K562 (cell line): ENCODE data around the gene PLEKHF1. TPM values are rescaled to one million over a fixed set of nuclear protein-coding genes. Genes with fewer than 3 reads are reported as not detected.
A peak's percentile ranks its signal among the peaks of the same experiment; 100 is the strongest.

ENCODE experiments used
- BRF1 ChIP-seq: IDR thresholded peaks from 3 replicates; pipeline ENCODE4 v1.6.1; 2011; ENCODE audit warnings: borderline replicate concordance, mild to moderate bottlenecking; ENCODE audit not compliant: insufficient read length; ENCODE audit errors: extremely low read depth
- CAMTA2 ChIP-seq: fragments of 250-450 bp; sonication (Bioruptor Pico); conservative IDR thresholded peaks from 2 replicates; pipeline ENCODE4 v1.5.1; 2022
- CC2D1A ChIP-seq: fragments of 450-650 bp; IDR thresholded peaks from 2 replicates; pipeline ENCODE4 v1.6.1; 2017; ENCODE audit warnings: mild to moderate bottlenecking
- ELF2 ChIP-seq: fragments of 250-450 bp; sonication (Bioruptor Pico); IDR thresholded peaks from 2 replicates; pipeline ENCODE4 v1.5.0; 2021; ENCODE audit warnings: mild to moderate bottlenecking
- ERF ChIP-seq: fragments of 450-650 bp; formaldehyde crosslinking; IDR thresholded peaks from 2 replicates; pipeline ENCODE4 v1.4.0; 2020; ENCODE audit warnings: mild to moderate bottlenecking, mixed read lengths
- GABPA ChIP-seq: fragments of 200-800 bp; sonication (Bioruptor generic); conservative IDR thresholded peaks from 2 replicates; pipeline ENCODE4 v1.6.1; 2016; ENCODE audit warnings: low read depth, missing genetic modification characterization, missing compliant biosample characterization
- HMGXB4 ChIP-seq: sonication (generic); formaldehyde crosslinking; IDR thresholded peaks from 2 replicates; pipeline ENCODE4 v1.8.1; 2023; ENCODE audit warnings: mild to moderate bottlenecking, missing genetic modification reagents
- MED1 ChIP-seq: sonication (generic); formaldehyde crosslinking; IDR thresholded peaks from 2 replicates; pipeline ENCODE4 v1.8.1; 2023; ENCODE audit warnings: missing genetic modification reagents, borderline replicate concordance
- PHB ChIP-seq: fragments of 250-450 bp; sonication (Bioruptor Pico); IDR thresholded peaks from 2 replicates; pipeline ENCODE4 v1.5.0; 2021
- RB1 ChIP-seq: fragments of 450-650 bp; IDR thresholded peaks from 2 replicates; pipeline ENCODE4 v1.6.1; 2017; ENCODE audit warnings: low read depth, mild to moderate bottlenecking
- SP2 ChIP-seq: IDR thresholded peaks from 2 replicates; pipeline ENCODE4 v1.6.1; 2011; ENCODE audit warnings: mild to moderate bottlenecking, low read depth, low read length, moderate library complexity; ENCODE audit not compliant: poor library complexity, severe bottlenecking; ENCODE audit errors: extremely low read depth
- TAL1 ChIP-seq: fragments of 450-650 bp; IDR thresholded peaks from 2 replicates; pipeline ENCODE4 v1.6.1; 2016; ENCODE audit warnings: mild to moderate bottlenecking
- TEAD1 ChIP-seq, 2 experiments: fragments of 450-650 bp in 1 of 2; sonication (generic) in 1 of 2; formaldehyde crosslinking; IDR thresholded peaks; 2 replicates each; pipeline versions ENCODE4 v1.4.0 to v1.8.0; 2020 to 2022; ENCODE audit warnings: mild to moderate bottlenecking in 2 of 2, missing genetic modification reagents in 1 of 2
- TSC22D4 ChIP-seq: fragments of 450-650 bp; IDR thresholded peaks from 2 replicates; pipeline ENCODE4 v1.6.1; 2016; ENCODE audit warnings: missing genetic modification characterization, missing biosample characterization, control low read depth
- ZNF561 ChIP-seq: fragments of 450-650 bp; formaldehyde crosslinking; conservative IDR thresholded peaks from 2 replicates; pipeline ENCODE4 v1.4.0; 2020; ENCODE audit warnings: mild to moderate bottlenecking, moderate library complexity
- polyA plus RNA-seq, 8 experiments: library from polyadenylated mRNA; depleted of rRNA in 4 of 8; stranded (reverse) in 5 of 8; unstranded in 3 of 8; fragments of >200 nt; fragmentation: Nextera tagmentation in 2 of 8; fragmentation: Illumina TruSeq in 1 of 8; extraction: Ambion mirVana in 2 of 8; extraction: Trizol in 1 of 8; gene quantifications; 2 replicates each; pipeline versions ENCODE4 v1.2.1 to v1.2.3, GENCODE V29; 2011 to 2014; ENCODE audit warnings: inconsistent platforms in 1 of 8, missing spikeins in 1 of 8
- total RNA-seq, 7 experiments: library from RNA; depleted of rRNA in 6 of 7; stranded (reverse); fragments of >200 nt in 6 of 7; fragmentation: Illumina TruSeq in 2 of 7; extraction: Trizol in 2 of 7; gene quantifications; 2 replicates each; pipeline versions ENCODE4 v1.2.1 to v1.2.3, GENCODE V29; 2011 to 2021; ENCODE audit warnings: low replicate concordance in 1 of 7
- TF ChIP-seq, protein P1 (sequence below): fragments of 450-650 bp; conservative IDR thresholded peaks from 2 replicates; pipeline ENCODE4 v1.6.1; 2016; ENCODE audit warnings: missing genetic modification characterization, low read depth, mild to moderate bottlenecking, control low read depth, missing compliant biosample characterization
- TF ChIP-seq, protein P2 (sequence below): fragments of 450-650 bp; formaldehyde crosslinking; IDR thresholded peaks from 2 replicates; pipeline ENCODE4 v1.4.0; 2020; ENCODE audit warnings: mild to moderate bottlenecking
- TF ChIP-seq, protein P3 (sequence below), 2 experiments: fragments of 450-650 bp; IDR thresholded peaks; 2 replicates each; pipeline ENCODE4 v1.6.1; 2016

Gene PLEKHF1
- total and polyA plus RNA-seq, 9 of the 15 experiments (the other 6 are each of a cell fraction or from before 2014, with no cell fraction given) = 0.07 to 13.4 (median 3.9) TPM; not detected in 1

- no peak for TF ChIP-seq TEAD1 (CRISPR knock-in tag; IDR thresholded peaks at IDR 0.05)
- TF ChIP-seq, protein P1, sequence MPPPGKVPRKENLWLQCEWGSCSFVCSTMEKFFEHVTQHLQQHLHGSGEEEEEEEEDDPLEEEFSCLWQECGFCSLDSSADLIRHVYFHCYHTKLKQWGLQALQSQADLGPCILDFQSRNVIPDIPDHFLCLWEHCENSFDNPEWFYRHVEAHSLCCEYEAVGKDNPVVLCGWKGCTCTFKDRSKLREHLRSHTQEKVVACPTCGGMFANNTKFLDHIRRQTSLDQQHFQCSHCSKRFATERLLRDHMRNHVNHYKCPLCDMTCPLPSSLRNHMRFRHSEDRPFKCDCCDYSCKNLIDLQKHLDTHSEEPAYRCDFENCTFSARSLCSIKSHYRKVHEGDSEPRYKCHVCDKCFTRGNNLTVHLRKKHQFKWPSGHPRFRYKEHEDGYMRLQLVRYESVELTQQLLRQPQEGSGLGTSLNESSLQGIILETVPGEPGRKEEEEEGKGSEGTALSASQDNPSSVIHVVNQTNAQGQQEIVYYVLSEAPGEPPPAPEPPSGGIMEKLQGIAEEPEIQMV (tag) = no peak
- no peak for TF ChIP-seq SP2
- no peak for TF ChIP-seq TAL1
- peak; percentile 14; the same call in 1 of the 2 replicates for TF ChIP-seq ERF (CRISPR knock-in tag)
- TF ChIP-seq ZNF561 (CRISPR knock-in tag) = no peak
- TF ChIP-seq RB1 = no peak
- no peak for TF ChIP-seq ELF2
- TF ChIP-seq CAMTA2 = no peak
- no peak for TF ChIP-seq BRF1
- TF ChIP-seq, protein P2, sequence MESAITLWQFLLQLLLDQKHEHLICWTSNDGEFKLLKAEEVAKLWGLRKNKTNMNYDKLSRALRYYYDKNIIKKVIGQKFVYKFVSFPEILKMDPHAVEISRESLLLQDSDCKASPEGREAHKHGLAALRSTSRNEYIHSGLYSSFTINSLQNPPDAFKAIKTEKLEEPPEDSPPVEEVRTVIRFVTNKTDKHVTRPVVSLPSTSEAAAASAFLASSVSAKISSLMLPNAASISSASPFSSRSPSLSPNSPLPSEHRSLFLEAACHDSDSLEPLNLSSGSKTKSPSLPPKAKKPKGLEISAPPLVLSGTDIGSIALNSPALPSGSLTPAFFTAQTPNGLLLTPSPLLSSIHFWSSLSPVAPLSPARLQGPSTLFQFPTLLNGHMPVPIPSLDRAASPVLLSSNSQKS (CRISPR knock-in tag) = no peak
- TF ChIP-seq TSC22D4 = no peak
- TF ChIP-seq CC2D1A = no peak
- TF ChIP-seq, protein P3, sequence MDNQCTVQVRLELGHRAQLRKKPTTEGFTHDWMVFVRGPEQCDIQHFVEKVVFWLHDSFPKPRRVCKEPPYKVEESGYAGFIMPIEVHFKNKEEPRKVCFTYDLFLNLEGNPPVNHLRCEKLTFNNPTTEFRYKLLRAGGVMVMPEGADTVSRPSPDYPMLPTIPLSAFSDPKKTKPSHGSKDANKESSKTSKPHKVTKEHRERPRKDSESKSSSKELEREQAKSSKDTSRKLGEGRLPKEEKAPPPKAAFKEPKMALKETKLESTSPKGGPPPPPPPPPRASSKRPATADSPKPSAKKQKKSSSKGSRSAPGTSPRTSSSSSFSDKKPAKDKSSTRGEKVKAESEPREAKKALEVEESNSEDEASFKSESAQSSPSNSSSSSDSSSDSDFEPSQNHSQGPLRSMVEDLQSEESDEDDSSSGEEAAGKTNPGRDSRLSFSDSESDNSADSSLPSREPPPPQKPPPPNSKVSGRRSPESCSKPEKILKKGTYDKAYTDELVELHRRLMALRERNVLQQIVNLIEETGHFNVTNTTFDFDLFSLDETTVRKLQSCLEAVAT (IDR thresholded peaks at IDR 0.05) = 0 out of 4 replicates have a peak, but pooled peaks of 1 of the 2 experiments have one; percentile 34
- no peak for TF ChIP-seq MED1 (CRISPR knock-in tag)
- TF ChIP-seq PHB (CRISPR knock-in tag) = no peak
- no peak for TF ChIP-seq HMGXB4
- no peak for TF ChIP-seq GABPA
Measured at GRCh38 chr19:29662604-29663404, 2.5 kb upstream of the PLEKHF1 start (continued).
